GM21423 (cell line): ENCODE data around the gene GSC.
"Not testable (repeated sequence)": the region's sequence is repeated elsewhere in the genome, so short reads cannot be mapped to it uniquely, and the experiment has no call there.

Experiments
- ATAC-seq: cut with Tn5 transposase; IDR thresholded peaks from one replicate; pipeline ENCODE4 v1.9.1; 2021; ENCODE audit warnings: mild to moderate bottlenecking, moderate library complexity; ENCODE audit not compliant: unreplicated experiment

Gene GSC

GRCh38 chr14:94769391-94770250 lies at the start of gene GSC:
Gene GSC (minus strand): TSS chr14:94770113. CDS start chr14:94770015, 98 bp downstream.
- ATAC-seq: no peak

GRCh38 chr14:94819531-94819930 lies 49.6 kb upstream of the GSC start:
- ATAC-seq: no peak

GRCh38 chr14:94816113-94816512 lies 46.2 kb upstream of the GSC start:
- no peak for ATAC-seq

GRCh38 chr14:94805680-94806288 lies 35.9 kb upstream of the GSC start:
- no peak for ATAC-seq

- no peak for ATAC-seq
Measured at GRCh38 chr14:94801225-94801624, 31.3 kb upstream of the GSC start.

GRCh38 chr14:94800764-94801163 lies 30.9 kb upstream of the GSC start:
- not testable (repeated sequence) for ATAC-seq

GRCh38 chr14:94797887-94798286 lies 28.0 kb upstream of the GSC start:
- no peak for ATAC-seq

GRCh38 chr14:94796278-94796677 lies 26.4 kb upstream of the GSC start:
- ATAC-seq: no peak

GRCh38 chr14:94795372-94795771 lies 25.5 kb upstream of the GSC start:
- no peak for ATAC-seq

GRCh38 chr14:94793901-94794300 lies 24.0 kb upstream of the GSC start:
- no peak for ATAC-seq

GRCh38 chr14:94787655-94788054 lies 17.7 kb upstream of the GSC start:
- no peak for ATAC-seq

- ATAC-seq: no peak
Measured at GRCh38 chr14:94787092-94787491, 17.2 kb upstream of the GSC start.

- ATAC-seq: no peak
Measured at GRCh38 chr14:94780536-94781399, 10.9 kb upstream of the GSC start.

- no peak for ATAC-seq
Measured at GRCh38 chr14:94779713-94780112, 9.8 kb upstream of the GSC start.

- ATAC-seq: no peak
Measured at GRCh38 chr14:94775871-94776210, 5.9 kb upstream of the GSC start.

- no peak for ATAC-seq
Measured at GRCh38 chr14:94775091-94775870, 5.4 kb upstream of the GSC start.

- ATAC-seq: no peak
Measured at GRCh38 chr14:94774344-94775090, 4.6 kb upstream of the GSC start.

GRCh38 chr14:94773655-94774343 lies 3.9 kb upstream of the GSC start:
- no peak for ATAC-seq

GRCh38 chr14:94773061-94773648 lies 3.2 kb upstream of the GSC start:
- no peak for ATAC-seq
